Measurements from ENCODE around the gene PIGBOS1. TPM values are rescaled to one million over a fixed set of nuclear protein-coding genes. Genes with fewer than 3 reads are reported as not detected.

Gene PIGBOS1
- total and polyA plus RNA-seq, 2 donors (not counting 3 experiments of a cell fraction or from before 2014, with no cell fraction given) = 12.8 to 16.5 TPM

- peak overlapping the region; percentile 26 for H3K4me2 ChIP-seq (ENCODE audit: insufficient read depth, low read length)
- peak overlapping the region; percentile 34 for H3K27ac ChIP-seq (ENCODE audit: insufficient read depth, low read depth, low read length)
- H2AFZ ChIP-seq (ENCODE audit: low read depth, low read length) = peak overlapping the region; percentile 55
- intact Hi-C loops (cut with micrococcal nuclease) (loop anchor here (1.0 kb wide), 1 partner anchor 11 kb away; no protein-coding TSS in a partner anchor), dilution Hi-C loops (cut with MboI; ENCODE audit: extremely low pct_ligation_motif_present, low sequenced_read_pairs) (no loop called here)
- no peaks in the 10 kb centered on the region for H3K27me3 ChIP-seq (ENCODE audit: control insufficient read depth in 2 of 2, insufficient read depth in 2 of 2, low read length in 2 of 2)
- no TSS peak for BruUV-seq (replicated peaks)
- H4K20me1 ChIP-seq (replicated peaks; ENCODE audit: control insufficient read depth, extremely low read depth, insufficient read depth, low read length) = no peaks in the 10 kb centered on the region
- no peaks in the 10 kb centered on the region for H3K9me1 ChIP-seq (replicated peaks; ENCODE audit: control insufficient read depth, extremely low read depth, insufficient read depth, low read length)
- ChIA-PET POLR2A (no interaction called here), CTCF (interaction anchor here (0.5 to 2.4 kb wide), 7 partner anchors 12 to 168 kb away, joined by 3 to 11 read pairs (median 5); partner anchors contain the start of genes CCPG1 and PIERCE2)
- TF ChIP-seq JUN (IDR thresholded peaks at IDR 0.05; ENCODE audit: borderline replicate concordance, insufficient read depth, insufficient read length, low read depth) = peak; percentile 15
- TF ChIP-seq MAX (IDR thresholded peaks at IDR 0.05; ENCODE audit: insufficient read depth, insufficient read length) = no peak
- no peak for TF ChIP-seq CTCF (IDR thresholded peaks at IDR 0.05; ENCODE audit: extremely low read depth in 1 of 2, insufficient read depth in 1 of 2, low read depth in 1 of 2, low read length in 2 of 2)
- TF ChIP-seq FOS (IDR thresholded peaks at IDR 0.05; ENCODE audit: borderline replicate concordance, insufficient read depth, low read length) = peak; percentile 17
- TF ChIP-seq GATA2 (IDR thresholded peaks at IDR 0.05; ENCODE audit: insufficient read depth, insufficient read length, low read depth, low read length) = peak; percentile 17
- no peak for TF ChIP-seq MYC (IDR thresholded peaks at IDR 0.05; ENCODE audit: low read depth, low read length)
- TF ChIP-seq POLR2A (IDR thresholded peaks at IDR 0.05; ENCODE audit: low read depth, low read length) = no peak
- H3K4me1 ChIP-seq (ENCODE audit: control insufficient read depth, extremely low read depth, insufficient read depth, low read length) = peaks cover 15% of the 10 kb centered on the region
- H3K9ac ChIP-seq (replicated peaks; ENCODE audit: extremely low read depth, insufficient read depth, low read length) = no peak overlapping the region
- no peaks in the 10 kb centered on the region for H3K9me3 ChIP-seq (replicated peaks; ENCODE audit: control insufficient read depth, insufficient read depth, low read length)
- H3K4me3 ChIP-seq (replicated peaks in 1 of 3; ENCODE audit: insufficient read depth in 1 of 3, low read depth in 1 of 3, low read length in 3 of 3) = peak overlapping the region in 2 of 3 experiments; percentile 6 to 19
- H3K36me3 ChIP-seq (ENCODE audit: control insufficient read depth in 2 of 2, extremely low read depth in 1 of 2, insufficient read depth in 2 of 2, low read length in 2 of 2) = no peaks in the 10 kb centered on the region
- H3K79me2 ChIP-seq (ENCODE audit: control insufficient read depth, insufficient read depth, low read length) = no peaks in the 10 kb centered on the region
- DNase-seq (ENCODE audit: low read depth, low spot score) (peak; percentile 55), FAIRE-seq (peak; percentile 38)
These were observed 51.3 kb downstream of the PIGBOS1 start for GRCh38 chr15:55267401-55268175.

Other genes starting within 250 kb of the PIGBOS1 start
- gene RSL24D1, start 122.2 kb downstream of the PIGBOS1 start, total RNA-seq = 58.2 and 60.0 TPM in 2 replicates
- gene RSL24D1, start 122.2 kb downstream of the PIGBOS1 start, polyA plus RNA-seq = 12.4 and 18.4 TPM in 2 replicates
- gene RAB27A, start 29.3 kb downstream of the PIGBOS1 start, total RNA-seq = 30.9 and 31.1 TPM in 2 replicates
- gene RAB27A, start 29.3 kb downstream of the PIGBOS1 start, polyA plus RNA-seq = 5.7 and 7.3 TPM in 2 replicates
- gene PIGB, start 99 bp upstream of the PIGBOS1 start, total RNA-seq = 11.8 and 14.1 TPM in 2 replicates
- gene PIGB, start 99 bp upstream of the PIGBOS1 start, polyA plus RNA-seq = 18.5 and 23.9 TPM in 2 replicates
- gene CCPG1, start 89.2 kb upstream of the PIGBOS1 start, total RNA-seq = 58.5 and 59.5 TPM in 2 replicates
- gene CCPG1, start 89.2 kb upstream of the PIGBOS1 start, polyA plus RNA-seq = 12.9 and 19.1 TPM in 2 replicates
- gene PIERCE2, start 89.4 kb upstream of the PIGBOS1 start, total RNA-seq = 1.9 and 2.3 TPM in 2 replicates
- gene PIERCE2, start 89.4 kb upstream of the PIGBOS1 start, polyA plus RNA-seq = 1.4 and 1.8 TPM in 2 replicates
- 4.0 and 4.6 TPM in 2 replicates for gene DNAAF4, start 189.1 kb upstream of the PIGBOS1 start, total RNA-seq
- gene DNAAF4, start 189.1 kb upstream of the PIGBOS1 start, polyA plus RNA-seq = 2.1 and 3.4 TPM in 2 replicates